H9 (cell line): ENCODE results near the gene LRRC7. TPM values are rescaled to one million over a fixed set of nuclear protein-coding genes. Genes with fewer than 3 reads are reported as not detected.

Experiments
- DNase-seq: peaks from one replicate; pipeline ENCODE4 v3.0.0-alpha.2; 2017
- H2AFZ ChIP-seq: one replicate; pipeline ENCODE4 v1.6.1; 2013; ENCODE audit warnings: mild to moderate bottlenecking, low read length, control low read depth, moderate library complexity
- H2AK5ac ChIP-seq: 2 replicates; pipeline ENCODE4 v1.6.1; 2013; ENCODE audit warnings: low read length, control low read depth, mixed read lengths; ENCODE audit not compliant: insufficient read length
- H2BK120ac ChIP-seq: one replicate; pipeline ENCODE4 v1.6.1; 2013; ENCODE audit warnings: low read depth, mild to moderate bottlenecking, low read length, control low read depth, inconsistent platforms; ENCODE audit not compliant: poor library complexity, severe bottlenecking
- H2BK12ac ChIP-seq: 2 replicates; pipeline ENCODE4 v1.6.1; 2013; ENCODE audit warnings: low read length, control low read depth, mixed read lengths, low read depth; ENCODE audit not compliant: insufficient read length
- H2BK15ac ChIP-seq: 2 replicates; pipeline ENCODE4 v1.6.1; 2013; ENCODE audit warnings: low read depth, low read length, control low read depth
- H2BK20ac ChIP-seq: one replicate; pipeline ENCODE4 v1.6.1; 2013; ENCODE audit warnings: low read depth, mild to moderate bottlenecking, low read length, control low read depth, inconsistent platforms; ENCODE audit not compliant: poor library complexity, severe bottlenecking
- H2BK5ac ChIP-seq: 2 replicates; pipeline ENCODE4 v1.6.1; 2013; ENCODE audit warnings: low read length, control low read depth, mixed read lengths; ENCODE audit not compliant: insufficient read length
- H3K14ac ChIP-seq: 2 replicates; pipeline ENCODE4 v1.6.1; 2013; ENCODE audit warnings: low read length, control low read depth; ENCODE audit not compliant: insufficient read depth
- H3K18ac ChIP-seq: 2 replicates; pipeline ENCODE4 v1.6.1; 2013; ENCODE audit warnings: low read depth, mild to moderate bottlenecking, mixed read lengths, low read length, control low read depth; ENCODE audit not compliant: insufficient read length
- H3K23ac ChIP-seq: 2 replicates; pipeline ENCODE4 v1.6.1; 2013; ENCODE audit warnings: low read length, control low read depth, mixed read lengths, low read depth; ENCODE audit not compliant: insufficient read length
- H3K23me2 ChIP-seq: 2 replicates; pipeline ENCODE4 v1.6.1; 2013; ENCODE audit warnings: low read depth, mild to moderate bottlenecking, mixed read lengths, low read length, control low read depth; ENCODE audit not compliant: insufficient read length, poor library complexity, severe bottlenecking
- H3K27ac ChIP-seq: 2 replicates; pipeline ENCODE4 v1.5.1; 2013; ENCODE audit warnings: low read length, control low read depth, mixed read lengths, low read depth; ENCODE audit not compliant: insufficient read length
- H3K27me3 ChIP-seq: 2 replicates; pipeline ENCODE4 v1.6.1; 2013; ENCODE audit warnings: low read length, control low read depth, inconsistent platforms; ENCODE audit not compliant: insufficient read depth
- H3K4ac ChIP-seq: 2 replicates; pipeline ENCODE4 v1.6.1; 2013; ENCODE audit warnings: low read depth, mild to moderate bottlenecking, control low read depth, inconsistent platforms, low read length, moderate library complexity
- H3K4me1 ChIP-seq: 2 replicates; pipeline ENCODE4 v1.6.1; 2013; ENCODE audit warnings: low read length, control low read depth, inconsistent platforms; ENCODE audit not compliant: insufficient read depth
- H3K4me2 ChIP-seq: 2 replicates; pipeline ENCODE4 v1.6.1; 2013; ENCODE audit warnings: low read length, control low read depth, mixed read lengths; ENCODE audit not compliant: insufficient read length, insufficient read depth
- H3K56ac ChIP-seq: 2 replicates; pipeline ENCODE4 v1.6.1; 2013; ENCODE audit warnings: low read depth, mild to moderate bottlenecking, mixed read lengths, low read length, control low read depth; ENCODE audit not compliant: insufficient read length
- H3K79me1 ChIP-seq: 2 replicates; pipeline ENCODE4 v1.6.1; 2013; ENCODE audit warnings: low read depth, mild to moderate bottlenecking, moderate library complexity, low read length, control low read depth, inconsistent platforms; ENCODE audit not compliant: insufficient read depth, poor library complexity, severe bottlenecking
- H3K79me2 ChIP-seq: 2 replicates; pipeline ENCODE4 v1.6.1; 2013; ENCODE audit warnings: low read length, control low read depth, inconsistent platforms; ENCODE audit not compliant: insufficient read depth
- H3K9ac ChIP-seq: 2 replicates; pipeline ENCODE4 v1.6.1; 2013; ENCODE audit warnings: low read length, control low read depth, mixed read lengths; ENCODE audit not compliant: insufficient read length; ENCODE audit errors: extremely low read depth
- H3K9me3 ChIP-seq: one replicate; pipeline ENCODE4 v1.6.1; 2013; ENCODE audit warnings: low read depth, low read length, inconsistent platforms; ENCODE audit not compliant: control insufficient read depth
- H3T11ph ChIP-seq: one replicate; pipeline ENCODE4 v1.6.1; 2013; ENCODE audit warnings: mild to moderate bottlenecking, low read length, control low read depth, inconsistent platforms
- H4K20me1 ChIP-seq: one replicate; pipeline ENCODE4 v1.6.1; 2013; ENCODE audit not compliant: control insufficient read depth, insufficient read length, insufficient read depth
- H4K5ac ChIP-seq: 2 replicates; pipeline ENCODE4 v1.6.1; 2013; ENCODE audit warnings: low read depth, mild to moderate bottlenecking, mixed read lengths, low read length, control low read depth; ENCODE audit not compliant: insufficient read length
- H4K8ac ChIP-seq: replicated peaks from 2 replicates; pipeline ENCODE4 v1.6.1; 2013; ENCODE audit warnings: low read length, control low read depth, mixed read lengths, low read depth; ENCODE audit not compliant: insufficient read length
- H4K91ac ChIP-seq: 2 replicates; pipeline ENCODE4 v1.6.1; 2013; ENCODE audit warnings: low read depth, mild to moderate bottlenecking, moderate library complexity, mixed read lengths, low read length, control low read depth; ENCODE audit not compliant: insufficient read length
- H3K27ac Mint-ChIP-seq, 3 experiments: 2 replicates in 2 of 3; 3 replicates in 1 of 3; pipeline ENCODE4 v1.8.0; 2020 to 2021; ENCODE audit warnings: mixed read lengths in 3 of 3, mild to moderate bottlenecking in 1 of 3, moderate library complexity in 1 of 3
- H3K27me3 Mint-ChIP-seq: 2 replicates; pipeline ENCODE4 v1.8.0; 2021; ENCODE audit warnings: low read depth, mild to moderate bottlenecking, moderate library complexity, mixed read lengths
- H3K36me3 Mint-ChIP-seq, 3 experiments: 2 replicates in 2 of 3; 3 replicates in 1 of 3; pipeline ENCODE4 v1.8.0; 2020 to 2021; ENCODE audit warnings: low read depth in 3 of 3, mixed read lengths in 3 of 3; ENCODE audit not compliant: insufficient read depth in 1 of 3
- H3K4me1 Mint-ChIP-seq, 2 experiments: 2 replicates each; pipeline ENCODE4 v1.8.0; 2020; ENCODE audit warnings: mixed read lengths in 2 of 2
- H3K4me3 Mint-ChIP-seq, 2 experiments: 2 replicates in 1 of 2; 3 replicates in 1 of 2; pipeline ENCODE4 v1.8.0; 2020 to 2021; ENCODE audit warnings: mild to moderate bottlenecking in 2 of 2, mixed read lengths in 2 of 2, moderate library complexity in 1 of 2
- H3K9me3 Mint-ChIP-seq, 2 experiments: 2 replicates in 1 of 2; 3 replicates in 1 of 2; pipeline ENCODE4 v1.8.0; 2020; ENCODE audit warnings: mild to moderate bottlenecking in 2 of 2, mixed read lengths in 2 of 2, moderate library complexity in 1 of 2
- CTCF ChIP-seq: fragments of 200-600 bp; sonication (generic); conservative IDR thresholded peaks from 3 replicates; pipeline ENCODE4 v1.8.0; 2021; ENCODE audit warnings: antibody characterized with exemption, mild to moderate bottlenecking
- total RNA-seq: library from RNA; stranded (reverse); gene quantifications from 2 replicates; pipeline ENCODE4 v1.2.1, GENCODE V29; 2021

The LRRC7 gene
- total RNA-seq, 1 experiment from 2014 or later = not detected

GRCh38 chr1:69648486-69648885 is 80.8 kb downstream of the LRRC7 start:
- TF ChIP-seq CTCF = no peak
- Histone ChIP-seq H3K79me1 (no peaks in the 10 kb centered on the region), H4K5ac (no peak overlapping the region), H2AK5ac (no peak overlapping the region), H4K8ac (no peak overlapping the region), H4K20me1 (no peaks in the 10 kb centered on the region), H3K14ac (no peak overlapping the region), H3K4me2 (no peak overlapping the region), H3K4me1 (no peaks in the 10 kb centered on the region), H3K27ac (no peak overlapping the region), H2BK5ac (no peak overlapping the region), H2BK15ac (no peak overlapping the region), H3K18ac (no peak overlapping the region), H2BK12ac (no peak overlapping the region), H3K23me2 (no peaks in the 10 kb centered on the region), H2AFZ (no peak overlapping the region), H3K9ac (no peak overlapping the region), H3K9me3 (no peaks in the 10 kb centered on the region), H2BK120ac (no peak overlapping the region), H3K23ac (no peak overlapping the region), H4K91ac (no peak overlapping the region), H3K56ac (no peak overlapping the region), H3T11ph (no peak overlapping the region), H3K27me3 (no peaks in the 10 kb centered on the region), H3K4ac (no peak overlapping the region), H3K79me2 (no peaks in the 10 kb centered on the region), H2BK20ac (no peak overlapping the region)
- no peaks in the 10 kb centered on the region for H3K27me3 Mint-ChIP-seq
- H3K27ac Mint-ChIP-seq = peak overlapping the region in 1 of 3 experiments; percentile 28; a peak in 2 of 7 replicates
- no peak for DNase-seq
- H3K4me1 Mint-ChIP-seq = no peaks in the 10 kb centered on the region
- no peak overlapping the region for H3K4me3 Mint-ChIP-seq
- H3K36me3 Mint-ChIP-seq = no peaks in the 10 kb centered on the region
- H3K9me3 Mint-ChIP-seq = no peaks in the 10 kb centered on the region
